Uterus (tissue), 4 donors: Measurements from ENCODE around the gene ARHGEF7. TPM values are rescaled to one million over a fixed set of nuclear protein-coding genes. Genes with fewer than 3 reads are reported as not detected.

Experiments
- DNase-seq, 2 donors: peaks; one replicate each; pipeline ENCODE4 v3.0.0-alpha.2; 2019 to 2020
- H3K27ac ChIP-seq, 2 donors: fragments of 200-600 bp; sonication (generic); 1 replicate in 1 of 2; 2 replicates in 1 of 2; pipeline ENCODE4 v1.5.1; 2016 to 2018
- H3K27me3 ChIP-seq, 2 donors: fragments of 200-600 bp; sonication (generic); one replicate each; pipeline ENCODE4 v1.5.1; 2018 to 2019; ENCODE audit warnings: control low read depth in 1 of 2
- H3K36me3 ChIP-seq, 2 donors: fragments of 200-600 bp; sonication (generic); one replicate each; pipeline ENCODE4 v1.5.1; 2019; ENCODE audit warnings: control low read depth in 1 of 2
- H3K4me1 ChIP-seq, 2 donors: fragments of 200-600 bp; sonication (generic); one replicate each; pipeline ENCODE4 v1.5.1; 2018 to 2019; ENCODE audit warnings: control low read depth in 1 of 2
- H3K4me3 ChIP-seq, 2 donors: fragments of 200-600 bp; sonication (generic); 1 replicate in 1 of 2; 2 replicates in 1 of 2; pipeline ENCODE4 v1.5.1; 2018 to 2019; ENCODE audit warnings: mild to moderate bottlenecking in 1 of 2
- H3K9me3 ChIP-seq, 2 donors: fragments of 200-600 bp; sonication (generic); one replicate each; pipeline ENCODE4 v1.5.1; 2019; ENCODE audit warnings: control low read depth in 1 of 2
- POLR2A ChIP-seq, 2 donors: fragments of 450-650 bp; IDR thresholded peaks; one replicate each; pipeline ENCODE4 v1.6.1; 2016; ENCODE audit warnings: antibody characterized with exemption in 2 of 2, mild to moderate bottlenecking in 1 of 2, moderate library complexity in 1 of 2
- intact Hi-C: fragments of 100-400 bp; cut with DNase I; formaldehyde crosslinking; loops from one replicate; pipeline ENCODE4 v1.15.1; 2023; ENCODE audit warnings: low total_unique reads
- total RNA-seq, 4 donors: library from RNA; depleted of rRNA in 3 of 4; stranded (reverse); fragments of >200 nt in 3 of 4; gene quantifications; one replicate each; pipeline versions ENCODE4 v1.1.0 to v1.2.4, GENCODE V29; 2014 to 2023
- TF ChIP-seq, protein P1 (sequence below), 4 experiments: fragments of 200-600 bp in 2 of 4; fragments of 450-650 bp in 2 of 4; sonication (generic) in 2 of 4; IDR thresholded peaks; one replicate each; pipeline ENCODE4 v1.5.1; 2016 to 2019; ENCODE audit warnings: antibody characterized with exemption in 4 of 4, mild to moderate bottlenecking in 2 of 4, moderate library complexity in 1 of 4
- donor health status: DM: yes; HTN: yes; CAD: no.

Gene ARHGEF7
- total RNA-seq, 4 donors from 2014 or later = 42.6 to 152 (median 127) TPM

DNA sequence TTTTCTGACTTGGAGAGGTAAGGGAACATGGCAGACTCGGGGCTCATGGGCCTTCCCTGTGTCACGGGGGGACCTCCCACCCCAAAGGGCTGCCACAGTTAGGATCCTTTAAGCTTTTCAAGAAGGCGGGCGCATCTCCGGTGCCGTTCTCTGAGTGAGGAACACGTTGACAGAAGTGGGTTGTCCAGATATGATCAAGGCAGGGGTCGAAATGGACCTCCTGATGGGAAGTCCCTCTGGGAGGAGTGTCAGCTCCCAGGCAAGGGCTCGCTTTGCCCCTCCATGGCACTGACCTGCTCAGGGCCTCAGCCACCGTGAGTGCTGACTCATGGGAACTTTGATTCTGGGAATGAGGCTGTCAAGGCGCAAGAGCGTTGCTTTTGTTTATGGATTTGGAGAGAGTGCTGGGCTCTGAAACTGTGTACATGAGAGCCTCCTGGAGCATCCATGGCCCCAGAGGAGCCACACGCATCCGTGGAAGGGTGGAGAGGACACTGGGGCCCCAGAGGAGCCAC is 198.9 kb downstream of the ARHGEF7 start:
- intact Hi-C loops = no loop called here
- no peak for DNase-seq
- Histone ChIP-seq H3K4me3 (no peak overlapping the region), H3K27ac (no peak overlapping the region), H3K36me3 (no peaks in the 10 kb centered on the region), H3K27me3 (no peaks in the 10 kb centered on the region), H3K9me3 (no peaks in the 10 kb centered on the region), H3K4me1 (no peaks in the 10 kb centered on the region)
- TF ChIP-seq, protein P1, sequence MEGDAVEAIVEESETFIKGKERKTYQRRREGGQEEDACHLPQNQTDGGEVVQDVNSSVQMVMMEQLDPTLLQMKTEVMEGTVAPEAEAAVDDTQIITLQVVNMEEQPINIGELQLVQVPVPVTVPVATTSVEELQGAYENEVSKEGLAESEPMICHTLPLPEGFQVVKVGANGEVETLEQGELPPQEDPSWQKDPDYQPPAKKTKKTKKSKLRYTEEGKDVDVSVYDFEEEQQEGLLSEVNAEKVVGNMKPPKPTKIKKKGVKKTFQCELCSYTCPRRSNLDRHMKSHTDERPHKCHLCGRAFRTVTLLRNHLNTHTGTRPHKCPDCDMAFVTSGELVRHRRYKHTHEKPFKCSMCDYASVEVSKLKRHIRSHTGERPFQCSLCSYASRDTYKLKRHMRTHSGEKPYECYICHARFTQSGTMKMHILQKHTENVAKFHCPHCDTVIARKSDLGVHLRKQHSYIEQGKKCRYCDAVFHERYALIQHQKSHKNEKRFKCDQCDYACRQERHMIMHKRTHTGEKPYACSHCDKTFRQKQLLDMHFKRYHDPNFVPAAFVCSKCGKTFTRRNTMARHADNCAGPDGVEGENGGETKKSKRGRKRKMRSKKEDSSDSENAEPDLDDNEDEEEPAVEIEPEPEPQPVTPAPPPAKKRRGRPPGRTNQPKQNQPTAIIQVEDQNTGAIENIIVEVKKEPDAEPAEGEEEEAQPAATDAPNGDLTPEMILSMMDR (IDR thresholded peaks at IDR 0.05) = no peak
- no peak for TF ChIP-seq POLR2A (IDR thresholded peaks at IDR 0.05)

- no peaks in the 10 kb centered on the region for H3K36me3 ChIP-seq
- no peak for DNase-seq
- no peak overlapping the region for H3K4me3 ChIP-seq
- no peaks in the 10 kb centered on the region for H3K27me3 ChIP-seq
- no peak overlapping the region for H3K27ac ChIP-seq
- H3K9me3 ChIP-seq = no peaks in the 10 kb centered on the region
- intact Hi-C loops = no loop called here
- TF ChIP-seq, protein P1 (IDR thresholded peaks at IDR 0.05) = no peak
- no peak for TF ChIP-seq POLR2A (IDR thresholded peaks at IDR 0.05)
- no peaks in the 10 kb centered on the region for H3K4me1 ChIP-seq
Observed at GRCh38 chr13:111314852-111315251, 199.7 kb downstream of the ARHGEF7 start.

DNA sequence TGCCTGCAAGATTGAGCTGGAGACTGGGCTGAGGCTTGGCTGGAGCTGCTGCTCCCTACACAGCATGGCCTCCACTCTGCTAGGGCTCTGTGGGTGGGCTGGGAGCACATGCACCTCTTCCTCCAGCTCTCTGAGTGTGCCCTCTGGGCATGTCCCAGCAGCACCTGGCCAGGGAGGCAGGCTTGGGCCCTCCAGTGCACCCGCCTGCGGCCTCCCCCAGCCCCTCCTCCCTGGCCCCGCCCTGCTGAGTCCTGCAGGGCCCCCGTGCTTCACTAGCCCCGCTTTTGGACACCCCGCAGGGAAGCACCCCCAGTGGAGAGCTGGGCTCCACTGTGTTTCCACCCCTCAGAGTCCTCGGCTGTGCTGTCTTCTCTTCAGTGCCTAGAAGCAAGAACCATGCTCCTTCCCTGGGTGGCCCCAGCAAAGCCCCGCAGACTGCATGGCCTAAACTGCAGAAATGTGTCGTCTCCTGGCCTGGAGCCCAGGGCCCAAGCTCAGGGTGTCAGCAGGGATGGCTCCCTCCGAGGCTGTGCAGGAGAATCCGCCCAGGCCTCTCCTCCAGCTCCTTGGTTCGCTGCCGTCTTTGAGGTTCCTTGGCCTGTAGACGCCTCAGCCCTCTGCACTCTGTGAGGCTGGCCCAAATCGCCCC is 200.4 kb downstream of the ARHGEF7 start:
- TF ChIP-seq, protein P1 (IDR thresholded peaks at IDR 0.05) = no peak
- TF ChIP-seq POLR2A (IDR thresholded peaks at IDR 0.05) = no peak
- H3K36me3 ChIP-seq = no peaks in the 10 kb centered on the region
- intact Hi-C loops = no loop called here
- no peak overlapping the region for H3K27ac ChIP-seq
- H3K4me3 ChIP-seq = no peak overlapping the region
- no peaks in the 10 kb centered on the region for H3K4me1 ChIP-seq
- no peaks in the 10 kb centered on the region for H3K9me3 ChIP-seq
- no peaks in the 10 kb centered on the region for H3K27me3 ChIP-seq
- DNase-seq = no peak

GRCh38 chr13:111316161-111316730 is 201.1 kb downstream of the ARHGEF7 start:
- H3K27ac ChIP-seq = no peak overlapping the region
- intact Hi-C loops = no loop called here
- no peaks in the 10 kb centered on the region for H3K9me3 ChIP-seq
- H3K4me1 ChIP-seq = no peaks in the 10 kb centered on the region
- H3K27me3 ChIP-seq = no peaks in the 10 kb centered on the region
- no peak for DNase-seq
- no peak overlapping the region for H3K4me3 ChIP-seq
- no peaks in the 10 kb centered on the region for H3K36me3 ChIP-seq
- TF ChIP-seq POLR2A (IDR thresholded peaks at IDR 0.05) = no peak

DNA sequence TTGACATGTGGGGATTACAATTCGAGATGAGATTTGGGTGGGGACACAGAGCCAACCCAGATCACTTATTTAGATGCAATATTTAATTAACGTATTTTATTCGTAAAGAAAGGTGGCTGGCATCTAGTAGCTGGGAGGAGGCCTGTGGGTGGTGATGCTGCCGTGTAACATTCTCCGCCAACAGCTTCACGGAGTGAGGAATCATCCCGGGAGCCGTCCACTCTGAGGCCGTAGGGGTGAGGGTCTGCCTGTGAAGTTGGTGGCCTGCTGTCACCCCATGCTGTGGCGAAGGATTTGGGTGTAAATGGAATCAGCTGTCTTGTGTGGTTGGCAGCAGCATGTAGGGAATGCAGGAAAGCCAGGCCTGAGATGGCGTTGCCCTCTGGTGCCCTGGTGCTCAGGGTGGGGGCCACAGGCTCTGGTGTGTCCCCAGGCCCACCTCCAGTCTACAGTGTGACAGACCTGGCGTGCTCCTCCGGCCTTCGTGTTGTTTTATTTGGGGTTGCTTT is 202.0 kb downstream of the ARHGEF7 start:
- no peaks in the 10 kb centered on the region for H3K36me3 ChIP-seq
- H3K4me3 ChIP-seq = no peak overlapping the region
- H3K9me3 ChIP-seq = no peaks in the 10 kb centered on the region
- intact Hi-C loops = no loop called here
- H3K4me1 ChIP-seq = no peaks in the 10 kb centered on the region
- H3K27ac ChIP-seq = no peak overlapping the region
- TF ChIP-seq, protein P1 (IDR thresholded peaks at IDR 0.05) = no peak
- TF ChIP-seq POLR2A (IDR thresholded peaks at IDR 0.05) = no peak
- no peak for DNase-seq
- no peaks in the 10 kb centered on the region for H3K27me3 ChIP-seq
